DOHH2 (cell line): ENCODE data around the gene CTTNBP2NL.

Experiments used
- EZH2phosphoT487 ChIP-seq: fragments of 200-600 bp; sonication (generic); IDR thresholded peaks from 2 replicates; pipeline ENCODE4 v1.6.1; 2017; ENCODE audit warnings: borderline replicate concordance, mild to moderate bottlenecking, antibody characterized with exemption, low read length, moderate library complexity, mixed read lengths
- TF ChIP-seq, protein P1 (sequence below): fragments of 200-600 bp; sonication (generic); IDR thresholded peaks from one replicate; pipeline ENCODE4 v1.5.1; 2014; ENCODE audit warnings: antibody characterized with exemption, mild to moderate bottlenecking, low read depth, low read length; ENCODE audit not compliant: poor library complexity, severe bottlenecking

DNA sequence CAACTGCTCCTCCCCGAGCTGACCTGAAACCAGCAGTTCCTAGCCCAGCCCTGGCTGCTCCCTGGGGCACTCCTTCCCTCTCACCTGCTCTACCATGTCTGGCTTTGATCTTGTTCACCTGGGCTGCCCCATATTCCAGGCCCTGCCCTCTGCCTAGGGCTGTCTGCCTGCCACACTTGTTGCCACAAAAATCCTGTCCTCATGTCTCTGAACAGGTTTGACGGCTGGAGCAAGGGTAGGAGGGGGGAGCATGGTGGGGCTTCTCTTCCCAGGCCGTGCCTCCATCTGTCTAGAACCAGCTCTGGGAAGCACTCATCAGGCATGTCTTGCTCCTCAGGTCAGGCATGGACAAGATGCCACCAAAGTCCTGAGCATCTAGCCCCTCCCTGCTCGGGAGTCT, 68.5 kb downstream of the CTTNBP2NL start:
- TF ChIP-seq, protein P1, sequence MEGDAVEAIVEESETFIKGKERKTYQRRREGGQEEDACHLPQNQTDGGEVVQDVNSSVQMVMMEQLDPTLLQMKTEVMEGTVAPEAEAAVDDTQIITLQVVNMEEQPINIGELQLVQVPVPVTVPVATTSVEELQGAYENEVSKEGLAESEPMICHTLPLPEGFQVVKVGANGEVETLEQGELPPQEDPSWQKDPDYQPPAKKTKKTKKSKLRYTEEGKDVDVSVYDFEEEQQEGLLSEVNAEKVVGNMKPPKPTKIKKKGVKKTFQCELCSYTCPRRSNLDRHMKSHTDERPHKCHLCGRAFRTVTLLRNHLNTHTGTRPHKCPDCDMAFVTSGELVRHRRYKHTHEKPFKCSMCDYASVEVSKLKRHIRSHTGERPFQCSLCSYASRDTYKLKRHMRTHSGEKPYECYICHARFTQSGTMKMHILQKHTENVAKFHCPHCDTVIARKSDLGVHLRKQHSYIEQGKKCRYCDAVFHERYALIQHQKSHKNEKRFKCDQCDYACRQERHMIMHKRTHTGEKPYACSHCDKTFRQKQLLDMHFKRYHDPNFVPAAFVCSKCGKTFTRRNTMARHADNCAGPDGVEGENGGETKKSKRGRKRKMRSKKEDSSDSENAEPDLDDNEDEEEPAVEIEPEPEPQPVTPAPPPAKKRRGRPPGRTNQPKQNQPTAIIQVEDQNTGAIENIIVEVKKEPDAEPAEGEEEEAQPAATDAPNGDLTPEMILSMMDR: no peak
- TF ChIP-seq EZH2phosphoT487: no peak
